Stimulated activated CD4-positive, alpha-beta T cell treated with anti-CD3 and anti-CD28 coated beads, TNF-alpha, amount 100 ng/mL, for 48 hours (primary cell): ENCODE data around the gene LCE3B.

Source experiments
- DNase-seq, 3 donors: peaks; one replicate each; pipeline ENCODE4 v3.0.0-alpha.2; 2020; ENCODE audit warnings: low read depth in 3 of 3

The LCE3B gene

DNA sequence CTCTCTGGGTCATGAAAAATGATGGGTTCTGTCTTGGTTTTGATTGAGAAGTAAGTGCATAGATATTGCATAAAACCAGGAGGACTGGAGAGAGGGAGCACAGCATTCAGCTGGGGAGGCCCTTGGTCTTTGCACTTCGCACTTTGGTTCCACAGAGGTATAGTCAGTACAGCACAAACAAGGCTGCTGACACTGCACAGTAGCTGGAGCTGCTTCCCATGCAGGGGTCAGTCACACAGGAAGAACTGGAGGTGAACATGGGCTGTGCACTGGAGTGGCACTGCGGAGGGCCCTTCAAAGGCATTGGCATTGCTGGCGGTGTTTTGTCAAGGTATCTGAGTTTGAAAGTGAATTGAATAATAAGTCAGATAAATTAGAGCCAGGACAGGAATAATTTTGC, 45.0 kb downstream of the LCE3B start:
- DNase-seq = no peak

DNA sequence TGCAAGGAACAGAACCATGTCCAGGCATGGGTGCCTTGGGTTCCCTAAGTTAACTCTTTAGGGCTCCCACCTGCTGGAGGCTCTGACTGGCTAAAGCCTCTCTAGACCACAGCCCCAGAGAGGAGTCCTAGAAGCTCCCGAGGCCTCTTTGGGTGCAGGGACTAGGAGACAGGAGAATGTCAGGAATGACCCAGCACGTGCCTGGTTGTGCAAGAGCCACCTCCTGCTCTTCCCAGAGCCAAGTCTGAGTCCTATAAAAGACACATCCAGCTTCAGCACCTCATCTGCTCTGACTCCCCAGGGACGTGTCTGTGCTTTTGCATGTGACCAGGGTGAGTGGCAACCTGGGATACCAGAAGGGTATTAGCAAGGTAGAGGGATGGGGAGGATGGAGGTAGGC, 49.5 kb downstream of the LCE3B start, which contains the start of gene LCE2D:
Gene LCE2D, plus strand, starts transcription at position 283 of the 400 bp plus-strand sequence. CDS start 726 bp downstream, outside the sequence.
- DNase-seq = no peak
